ENCODE measurements around the gene EIF4E2.
"Not testable (repeated sequence)": the region's sequence is repeated elsewhere in the genome, so short reads cannot be mapped to it uniquely, and the experiment has no call there.

EIF4E2 gene

DNA sequence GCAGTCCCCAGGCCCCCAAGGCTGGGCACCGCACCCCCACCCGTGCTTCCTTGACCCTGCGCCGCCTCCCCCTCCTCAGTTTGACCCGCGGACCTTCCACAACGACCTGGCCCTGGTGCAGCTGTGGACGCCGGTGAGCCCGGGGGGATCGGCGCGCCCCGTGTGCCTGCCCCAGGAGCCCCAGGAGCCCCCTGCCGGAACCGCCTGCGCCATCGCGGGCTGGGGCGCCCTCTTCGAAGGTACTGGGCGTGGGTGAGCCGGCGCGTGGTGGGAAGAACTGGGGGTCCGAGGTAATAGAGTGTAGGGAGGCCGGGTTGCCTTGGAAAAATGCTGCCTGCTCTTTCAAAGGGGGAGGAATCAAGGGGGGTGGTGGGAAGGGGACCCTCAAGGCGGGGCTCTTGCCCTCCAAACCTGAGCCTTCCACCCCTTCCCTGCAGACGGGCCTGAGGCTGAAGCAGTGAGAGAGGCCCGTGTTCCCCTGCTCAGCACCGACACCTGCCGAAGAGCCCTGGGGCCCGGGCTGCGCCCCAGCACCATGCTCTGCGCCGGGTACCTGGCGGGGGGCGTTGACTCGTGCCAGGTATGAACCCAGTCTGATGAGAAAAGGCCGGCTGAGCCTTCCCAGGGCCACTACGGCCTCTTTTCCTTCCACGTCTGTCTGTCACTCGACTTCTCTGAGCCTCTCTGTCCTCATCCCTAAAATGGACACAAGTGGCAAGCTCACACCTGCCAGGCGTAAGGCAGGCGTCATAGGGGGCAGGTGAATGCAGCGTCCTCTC lies 27.7 kb upstream of the EIF4E2 start:
- no peak for DNase-seq

DNA sequence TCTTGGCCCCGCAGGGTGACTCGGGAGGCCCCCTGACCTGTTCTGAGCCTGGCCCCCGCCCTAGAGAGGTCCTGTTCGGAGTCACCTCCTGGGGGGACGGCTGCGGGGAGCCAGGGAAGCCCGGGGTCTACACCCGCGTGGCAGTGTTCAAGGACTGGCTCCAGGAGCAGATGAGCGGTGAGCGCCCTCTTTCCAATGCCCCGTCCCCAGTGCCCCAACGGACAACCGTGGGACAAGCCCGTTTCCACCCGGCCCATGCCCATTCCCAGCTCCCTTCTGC lies 27.1 kb upstream of the EIF4E2 start:
- no peak for DNase-seq

DNA sequence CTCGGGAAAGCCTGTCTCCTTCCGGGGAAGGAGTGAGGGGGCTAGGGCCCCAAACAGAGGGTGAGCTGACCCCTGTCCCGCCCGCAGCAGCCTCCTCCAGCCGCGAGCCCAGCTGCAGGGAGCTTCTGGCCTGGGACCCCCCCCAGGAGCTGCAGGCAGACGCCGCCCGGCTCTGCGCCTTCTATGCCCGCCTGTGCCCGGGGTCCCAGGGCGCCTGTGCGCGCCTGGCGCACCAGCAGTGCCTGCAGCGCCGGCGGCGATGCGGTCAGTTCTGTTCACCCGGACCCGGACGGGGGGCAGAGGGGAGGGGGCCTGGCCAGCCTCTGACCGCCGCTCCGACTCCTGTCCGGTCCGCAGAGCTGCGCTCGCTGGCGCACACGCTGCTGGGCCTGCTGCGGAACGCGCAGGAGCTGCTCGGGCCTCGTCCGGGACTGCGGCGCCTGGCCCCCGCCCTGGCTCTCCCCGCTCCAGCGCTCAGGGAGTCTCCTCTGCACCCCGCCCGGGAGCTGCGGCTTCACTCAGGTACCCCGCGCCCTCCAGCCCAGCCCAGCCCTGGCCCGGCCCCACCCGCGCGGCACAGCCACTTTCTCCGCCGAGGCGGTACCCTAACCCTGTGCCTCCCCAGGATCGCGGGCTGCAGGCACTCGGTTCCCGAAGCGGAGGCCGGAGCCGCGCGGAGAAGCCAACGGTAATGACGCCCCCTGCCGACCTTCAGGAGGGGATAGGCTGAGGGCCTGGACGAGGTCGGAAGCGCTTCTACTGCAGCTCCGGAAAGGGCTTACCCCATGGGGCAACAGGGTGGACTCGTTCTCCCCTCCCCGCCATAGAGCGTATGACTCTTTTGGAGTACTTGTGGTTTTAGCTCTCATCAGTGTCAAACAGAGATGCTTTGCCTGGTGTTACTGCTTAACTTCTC lies 26.5 kb upstream of the EIF4E2 start:
- no peak for DNase-seq

DNA sequence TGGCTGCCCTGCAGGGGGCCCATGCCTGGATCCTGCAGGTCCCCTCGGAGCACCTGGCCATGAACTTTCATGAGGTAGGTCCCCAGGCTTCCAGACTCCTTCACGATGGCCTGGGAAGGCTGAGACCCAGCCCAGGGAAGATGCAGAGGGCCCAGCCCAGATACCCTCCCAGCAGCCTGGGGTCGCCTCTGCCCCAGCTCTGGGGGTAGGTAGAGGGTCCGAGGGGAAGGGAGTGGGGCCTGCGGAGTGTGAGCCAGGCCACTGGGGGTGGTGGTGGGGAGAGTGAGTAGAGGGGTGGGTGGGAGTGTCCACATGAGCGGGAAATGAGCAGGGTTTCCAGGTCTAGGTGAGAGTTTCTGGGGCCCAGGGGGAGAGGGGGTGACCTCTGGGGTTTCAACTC lies 25.7 kb upstream of the EIF4E2 start:
- no peak for DNase-seq

DNA sequence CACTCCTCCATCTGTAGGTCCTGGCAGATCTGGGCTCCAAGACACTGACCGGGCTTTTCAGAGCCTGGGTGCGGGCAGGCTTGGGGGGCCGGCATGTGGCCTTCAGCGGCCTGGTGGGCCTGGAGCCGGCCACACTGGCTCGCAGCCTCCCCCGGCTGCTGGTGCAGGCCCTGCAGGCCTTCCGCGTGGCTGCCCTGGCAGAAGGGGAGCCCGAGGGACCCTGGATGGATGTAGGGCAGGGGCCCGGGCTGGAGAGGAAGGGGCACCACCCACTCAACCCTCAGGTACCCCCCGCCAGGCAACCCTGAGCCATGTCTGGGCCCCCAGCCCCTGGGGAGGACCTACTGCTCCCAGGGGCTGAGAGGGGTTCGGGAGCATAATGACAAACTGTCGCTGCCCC lies 25.3 kb upstream of the EIF4E2 start:
- DNase-seq, result no peak

DNA sequence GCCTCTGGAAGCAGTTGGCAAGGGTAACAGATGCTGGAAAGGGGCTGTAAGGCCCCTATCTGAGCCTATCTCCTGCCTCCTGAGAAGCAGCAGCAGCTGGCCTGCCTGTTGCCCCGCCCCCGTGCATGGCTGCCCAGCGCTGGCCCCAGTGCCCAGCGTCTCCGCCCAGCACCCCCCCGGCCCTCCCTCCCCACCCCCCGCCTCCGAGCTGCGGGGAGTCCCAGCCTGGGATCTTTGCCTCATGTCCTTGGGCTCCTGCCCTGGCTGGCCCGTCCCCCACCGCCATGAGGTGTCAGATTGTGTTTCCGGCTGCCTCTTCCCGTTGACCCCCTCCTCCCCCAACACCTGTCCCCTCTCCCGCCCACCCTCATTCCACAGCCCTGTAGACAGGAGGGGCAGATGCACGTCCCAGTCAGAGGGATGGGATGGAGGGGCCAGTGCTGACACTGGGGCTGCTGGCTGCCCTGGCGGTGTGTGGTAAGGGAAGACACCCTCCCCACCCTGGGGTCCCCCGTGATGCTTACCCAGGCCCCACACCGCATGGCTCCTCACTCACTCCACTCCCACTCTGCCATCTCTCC lies 24.6 kb upstream of the EIF4E2 start, which contains the start of gene CHRND:
TSS of gene CHRND (plus strand) at position 370 of the 581 bp plus-strand sequence. CDS start at position 426, 56 bp downstream.
- no peak for DNase-seq

DNA sequence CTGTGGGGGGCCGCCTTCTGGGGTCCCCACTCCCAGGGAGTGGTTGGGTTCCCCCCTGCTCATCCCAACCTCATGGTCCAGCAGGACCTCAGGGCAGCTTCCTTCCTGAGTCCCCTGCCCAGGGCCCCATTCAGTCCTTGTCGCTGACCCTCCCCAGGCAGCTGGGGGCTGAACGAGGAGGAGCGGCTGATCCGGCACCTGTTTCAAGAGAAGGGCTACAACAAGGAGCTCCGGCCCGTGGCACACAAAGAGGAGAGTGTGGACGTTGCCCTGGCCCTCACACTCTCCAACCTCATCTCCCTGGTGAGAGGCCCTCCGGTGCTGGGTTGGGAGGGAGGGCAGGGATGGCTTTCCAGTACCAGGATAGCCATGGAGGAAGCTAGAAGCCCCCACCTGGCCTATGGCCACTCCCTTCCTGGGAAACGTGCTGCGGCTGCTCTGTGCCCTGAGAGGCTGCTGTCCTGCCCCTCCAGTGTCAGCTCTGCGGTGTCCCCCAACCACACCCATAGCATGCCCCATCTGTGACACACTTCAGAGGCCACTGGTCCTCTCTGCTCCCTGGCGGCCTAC lies 24.0 kb upstream of the EIF4E2 start:
- DNase-seq, result no peak

DNA sequence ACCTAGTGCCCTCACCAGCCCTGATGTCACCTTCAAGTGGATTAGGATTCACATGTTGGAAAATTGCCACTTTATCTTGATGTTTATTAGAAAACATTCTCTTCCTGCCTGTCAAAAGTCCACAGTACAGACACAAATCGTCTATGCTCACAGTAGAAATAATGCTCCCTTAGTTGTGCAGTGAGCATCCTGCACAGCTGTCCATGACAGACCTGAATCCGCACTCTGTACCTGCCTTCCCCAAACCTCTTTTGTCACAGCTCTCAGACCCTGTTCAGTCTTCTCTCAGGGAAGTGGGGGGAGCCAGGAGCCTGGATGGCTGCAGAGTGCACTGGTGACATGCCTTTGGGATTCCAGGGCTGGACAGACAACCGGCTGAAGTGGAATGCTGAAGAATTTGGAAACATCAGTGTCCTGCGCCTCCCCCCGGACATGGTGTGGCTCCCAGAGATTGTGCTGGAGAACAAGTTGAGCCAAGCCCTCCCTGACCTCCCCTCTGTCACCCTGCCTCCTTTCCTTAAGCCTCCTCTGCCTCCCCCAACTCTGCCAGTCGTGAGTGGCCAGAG lies 22.5 kb upstream of the EIF4E2 start:
- DNase-seq, result no peak

DNA sequence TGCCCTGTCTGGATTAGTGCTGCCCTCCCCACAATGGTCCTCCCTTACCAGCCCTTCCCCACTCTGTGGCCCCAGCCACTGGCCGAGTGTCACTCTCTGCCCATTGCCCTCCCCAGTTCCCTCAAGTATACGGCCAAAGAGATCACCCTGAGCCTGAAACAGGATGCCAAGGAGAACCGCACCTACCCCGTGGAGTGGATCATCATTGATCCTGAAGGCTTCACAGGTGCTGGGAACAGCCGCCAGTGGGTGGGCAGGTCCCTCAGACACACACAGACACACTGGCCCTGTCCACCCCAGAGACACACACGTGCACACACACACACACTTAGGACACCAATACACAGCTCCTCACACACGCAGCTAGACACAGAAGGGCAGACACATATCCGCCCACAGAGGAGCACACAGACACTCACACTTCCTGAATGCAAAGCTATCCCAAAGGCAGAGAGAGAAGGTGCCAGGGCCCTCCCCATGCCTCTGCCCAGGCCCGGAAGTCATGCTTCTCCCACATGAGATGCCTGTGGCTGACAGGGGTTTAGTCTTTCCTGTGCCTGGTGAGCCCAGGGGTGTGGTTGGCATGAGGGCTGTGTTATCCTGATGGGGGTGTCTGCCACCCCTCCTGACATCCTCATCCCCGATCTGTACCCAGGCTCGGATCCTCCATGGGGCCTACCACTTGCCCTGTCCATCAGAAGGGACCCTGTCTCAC lies 21.6 kb upstream of the EIF4E2 start:
- DNase-seq, result no peak

DNA sequence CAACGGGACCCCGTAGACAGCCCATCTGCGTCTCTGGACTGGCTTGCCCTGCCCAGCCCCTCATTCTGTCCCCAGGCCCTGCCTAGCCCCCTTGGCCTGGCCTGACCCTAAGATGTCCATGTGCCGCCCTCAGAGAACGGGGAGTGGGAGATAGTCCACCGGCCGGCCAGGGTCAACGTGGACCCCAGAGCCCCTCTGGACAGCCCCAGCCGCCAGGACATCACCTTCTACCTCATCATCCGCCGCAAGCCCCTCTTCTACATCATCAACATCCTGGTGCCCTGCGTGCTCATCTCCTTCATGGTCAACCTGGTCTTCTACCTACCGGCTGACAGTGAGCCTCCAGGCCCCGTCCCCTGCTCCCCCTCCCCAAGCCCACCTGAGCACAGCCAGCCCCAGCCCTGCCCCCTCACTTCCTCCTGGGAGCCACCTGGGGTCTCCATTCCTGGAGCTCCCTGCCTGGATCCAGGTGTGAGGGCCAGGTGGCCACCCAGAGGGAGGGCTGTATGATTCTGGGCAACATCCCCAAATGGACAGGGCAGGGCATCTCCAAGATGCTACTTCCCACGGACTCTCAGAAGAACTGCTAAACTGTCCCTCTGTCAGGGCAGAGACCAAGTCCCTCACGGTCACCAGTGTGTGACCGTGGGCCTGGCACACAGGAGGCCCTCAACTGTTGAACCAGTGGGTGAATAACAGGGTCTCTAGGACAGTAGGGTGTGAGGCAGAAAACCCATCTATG lies 20.5 kb upstream of the EIF4E2 start:
- no peak for DNase-seq

DNA sequence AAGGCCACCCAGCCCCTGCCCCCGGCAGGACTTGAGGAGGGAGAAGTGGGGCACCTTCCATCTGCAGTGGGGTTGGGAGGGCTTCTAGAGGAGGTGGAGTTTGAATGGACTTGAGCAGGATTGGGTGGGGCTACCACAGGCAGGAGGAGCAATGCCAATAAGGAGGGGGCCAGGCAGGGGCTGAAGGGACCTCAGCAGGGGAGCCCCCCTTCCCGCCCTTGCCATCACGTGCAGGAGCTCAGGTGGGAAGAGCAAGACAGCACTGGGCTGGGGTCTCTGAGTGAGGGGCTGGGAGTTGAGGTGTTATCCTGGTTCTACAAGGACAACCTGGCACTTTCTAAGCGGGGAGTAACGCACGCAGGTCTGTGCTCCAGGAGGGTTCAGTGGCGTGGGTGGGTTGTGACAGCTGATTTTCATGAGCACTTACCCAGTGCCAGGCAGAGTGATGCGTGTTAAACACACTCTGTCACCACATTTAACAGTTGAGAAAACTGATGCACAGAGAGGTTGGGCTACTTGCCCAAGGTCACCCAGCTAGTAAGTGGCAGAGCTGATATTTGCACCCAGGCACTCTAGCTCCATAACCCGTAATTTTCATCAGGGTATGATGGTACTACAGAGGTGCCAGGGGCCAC lies 19.7 kb upstream of the EIF4E2 start:
- DNase-seq, result no peak

DNA sequence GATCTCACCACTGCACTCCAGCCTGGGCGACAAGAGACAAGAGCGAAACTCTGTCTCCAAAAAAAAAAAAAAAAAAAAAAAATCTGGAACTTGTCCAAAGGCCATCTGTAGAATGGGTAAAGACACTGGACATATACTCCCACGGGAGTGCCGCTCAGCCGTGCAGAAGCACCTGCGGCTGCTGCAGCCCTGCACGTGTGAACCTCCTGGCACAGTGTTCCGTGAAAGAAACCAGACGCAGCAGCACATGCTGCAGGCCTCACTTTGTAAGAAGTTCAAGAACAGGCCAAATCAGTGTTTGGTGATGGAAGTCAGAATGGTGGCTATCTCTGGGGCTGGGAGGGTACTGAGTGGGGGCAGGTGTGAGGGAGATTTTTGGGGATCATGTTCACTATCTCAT lies 18.1 kb upstream of the EIF4E2 start:
- DNase-seq, result peak; percentile 51

DNA sequence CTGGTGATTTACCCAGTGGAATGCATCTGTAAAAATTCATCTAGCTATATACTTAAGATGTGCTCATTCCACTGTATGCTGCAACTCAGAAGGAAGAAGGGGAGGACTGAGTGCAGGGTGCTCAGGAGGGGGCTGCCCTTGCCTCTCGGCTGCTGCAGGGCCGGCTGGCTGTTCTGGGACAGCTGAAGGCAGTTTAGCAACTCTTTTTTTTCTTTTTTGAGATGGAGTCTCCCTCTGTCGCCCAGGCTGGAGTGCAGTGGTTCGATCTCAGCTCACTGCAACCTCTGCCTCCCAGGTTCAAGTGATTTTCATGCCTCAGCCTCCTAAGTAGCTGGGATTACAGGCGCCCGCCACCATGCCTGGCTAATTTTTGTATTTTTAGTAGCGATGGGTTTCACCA lies 17.7 kb upstream of the EIF4E2 start:
- DNase-seq, result not testable (repeated sequence)

DNA sequence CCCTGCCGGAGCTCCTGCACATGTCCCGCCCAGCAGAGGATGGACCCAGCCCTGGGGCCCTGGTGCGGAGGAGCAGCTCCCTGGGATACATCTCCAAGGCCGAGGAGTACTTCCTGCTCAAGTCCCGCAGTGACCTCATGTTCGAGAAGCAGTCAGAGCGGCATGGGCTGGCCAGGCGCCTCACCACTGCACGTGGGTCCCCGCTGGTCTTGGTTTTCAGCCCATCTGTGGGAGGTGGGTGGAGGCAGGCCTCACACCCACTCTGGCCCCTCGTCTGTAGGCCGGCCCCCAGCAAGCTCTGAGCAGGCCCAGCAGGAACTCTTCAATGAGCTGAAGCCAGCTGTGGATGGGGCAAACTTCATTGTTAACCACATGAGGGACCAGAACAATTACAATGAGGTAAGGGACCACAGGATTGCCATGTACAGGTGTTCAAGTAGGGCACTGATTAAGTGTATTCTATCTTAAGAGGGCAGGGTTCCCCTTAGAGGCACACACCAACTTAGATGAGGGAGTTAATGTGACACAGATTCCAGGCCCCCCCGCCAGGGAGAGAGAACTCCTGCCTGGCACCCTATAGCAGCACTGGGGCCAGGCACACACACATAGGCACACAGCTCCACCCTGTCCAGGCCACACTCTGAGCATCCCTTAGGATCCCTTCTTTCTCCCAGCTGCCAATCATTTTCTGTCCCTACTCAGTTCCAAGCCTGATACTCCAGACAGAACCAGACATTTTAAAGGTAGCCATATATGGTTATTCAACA lies 16.4 kb upstream of the EIF4E2 start:
- DNase-seq, result no peak

DNA sequence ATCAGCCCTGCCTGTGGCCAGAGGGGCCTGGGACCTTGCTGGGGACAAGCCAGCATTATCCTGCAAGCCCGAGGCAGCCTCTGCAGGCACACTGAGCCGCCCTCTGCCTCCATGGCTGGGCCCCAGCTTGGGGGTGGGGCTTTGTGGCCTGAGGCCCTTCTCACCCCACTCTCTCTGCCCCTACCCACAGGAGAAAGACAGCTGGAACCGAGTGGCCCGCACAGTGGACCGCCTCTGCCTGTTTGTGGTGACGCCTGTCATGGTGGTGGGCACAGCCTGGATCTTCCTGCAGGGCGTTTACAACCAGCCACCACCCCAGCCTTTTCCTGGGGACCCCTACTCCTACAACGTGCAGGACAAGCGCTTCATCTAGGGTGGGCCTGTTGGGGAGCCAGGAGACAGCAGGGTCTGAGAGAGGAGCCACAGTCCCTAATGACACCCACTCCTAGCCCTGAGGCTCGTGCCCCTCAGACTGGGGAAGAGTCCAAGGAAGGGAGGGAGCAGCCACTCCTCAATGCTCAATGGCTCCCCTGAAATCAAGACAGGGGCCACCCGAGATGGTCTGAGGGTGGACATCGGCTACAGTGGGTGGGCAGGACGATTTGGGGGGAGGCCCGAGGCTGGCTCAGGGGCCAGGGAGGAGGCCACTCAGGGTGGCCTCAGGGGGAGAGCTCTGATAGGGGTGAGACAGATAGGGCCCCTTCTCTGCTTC lies 15.4 kb upstream of the EIF4E2 start:
- no peak for DNase-seq

DNA sequence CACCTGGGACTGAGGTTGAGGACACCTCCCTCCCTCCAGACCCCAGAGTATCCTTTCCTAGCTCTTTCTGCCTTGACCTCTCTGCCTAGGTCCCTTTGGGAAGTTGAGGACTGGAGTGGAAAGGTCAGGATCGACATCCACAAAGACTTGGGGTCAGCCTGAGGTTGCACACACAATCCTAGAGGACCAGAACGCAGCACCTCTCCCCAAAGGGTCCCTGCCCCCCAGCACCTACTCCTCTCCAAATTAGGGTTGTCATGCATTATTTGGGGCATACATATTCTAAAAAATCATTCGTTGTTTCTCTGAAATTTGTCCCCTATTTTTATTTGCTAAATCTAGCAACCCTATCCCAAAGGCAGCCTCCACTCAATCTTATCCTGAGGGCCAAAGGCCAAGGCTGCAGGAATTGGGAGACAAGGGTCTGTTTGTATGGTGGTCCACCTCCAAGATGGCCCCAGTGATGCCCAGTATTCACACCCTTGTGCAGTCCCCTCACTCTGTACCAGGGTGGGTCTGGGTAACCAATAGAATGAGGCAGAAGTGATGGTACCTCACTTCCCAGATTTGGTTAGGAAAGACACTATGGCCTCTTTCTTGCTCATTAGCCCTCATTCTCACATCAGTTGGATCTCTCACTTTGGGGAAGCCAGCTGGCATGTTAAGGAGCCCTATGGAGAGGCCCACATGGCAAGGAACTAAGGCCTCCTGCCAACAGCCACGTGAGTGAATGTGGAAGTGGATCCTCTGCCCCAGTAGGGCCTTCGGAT lies 14.5 kb upstream of the EIF4E2 start:
- DNase-seq, result no peak

DNA sequence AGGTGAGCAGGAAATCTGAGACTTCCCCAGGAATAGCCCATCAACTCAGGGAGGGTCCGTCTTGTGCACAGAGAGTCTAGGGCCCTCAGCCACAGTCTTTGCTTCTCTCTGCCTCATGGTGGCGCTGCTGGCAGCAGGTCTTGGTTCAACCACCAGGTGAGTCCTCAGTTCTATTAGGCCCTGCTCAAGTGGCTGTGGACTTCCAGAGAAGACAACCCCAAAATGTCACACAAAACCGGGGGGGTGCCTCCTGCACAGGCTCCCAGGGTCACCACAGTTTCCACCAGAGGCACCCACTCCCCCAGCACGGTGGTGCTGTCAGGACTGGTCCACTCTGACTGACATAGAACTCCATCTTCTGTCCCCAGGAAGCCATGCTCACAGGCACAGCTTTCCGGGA lies 13.4 kb upstream of the EIF4E2 start:
- DNase-seq, result peak; percentile 38

DNA sequence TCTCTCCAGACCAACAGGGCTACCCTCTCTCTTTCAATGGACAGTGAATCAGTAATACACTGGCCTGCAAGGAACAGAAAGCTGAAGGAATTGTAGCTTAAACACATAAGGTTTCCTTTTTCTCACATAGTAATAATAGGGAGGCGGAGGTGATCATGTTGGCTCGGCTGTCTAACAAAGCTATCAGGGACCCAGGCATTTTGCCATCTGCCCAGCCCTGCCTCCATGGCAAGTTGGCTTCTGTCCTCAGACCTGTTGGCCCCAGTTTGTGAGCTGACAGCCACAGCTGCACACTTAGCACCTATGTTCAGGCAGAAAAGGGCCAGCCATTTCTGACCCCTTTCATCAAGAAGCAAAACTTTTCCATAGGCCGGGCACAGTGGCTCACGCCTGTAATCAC lies 13.0 kb upstream of the EIF4E2 start:
- no peak for DNase-seq

DNA sequence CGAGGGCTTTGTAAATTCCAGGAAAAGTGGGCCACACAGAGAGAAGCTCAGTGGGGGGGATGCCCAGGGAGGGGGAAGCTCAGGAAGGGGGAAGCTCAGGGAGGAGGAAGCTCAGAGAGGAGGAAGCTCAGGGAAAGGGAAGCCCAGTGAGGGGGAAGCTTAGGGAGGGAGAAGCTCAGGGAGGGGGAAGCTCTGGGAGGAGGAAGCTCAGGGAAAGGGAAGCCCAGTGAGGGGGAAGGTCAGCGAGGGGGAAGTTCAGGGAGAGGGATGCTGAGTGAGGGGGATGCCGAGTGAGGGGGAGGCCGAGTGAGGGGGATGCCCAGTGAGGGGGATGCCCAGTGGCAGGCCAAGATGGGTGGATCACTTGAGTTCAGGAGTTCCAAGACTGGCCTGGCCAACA lies 11.8 kb upstream of the EIF4E2 start:
- no peak for DNase-seq

All from RPMI8226 (cell line).